HCEC 1CT (cell line): Measurements from ENCODE around the gene IFT74.

Experiments used
- DNase-seq: peaks from one replicate; pipeline ENCODE4 v3.0.0-alpha.2; 2017

IFT74 gene

GRCh38 chr9:26975728-26976707 is 19.8 kb downstream of the IFT74 start:
- peak; percentile 36 for DNase-seq

GRCh38 chr9:26983340-26983739 is 27.1 kb downstream of the IFT74 start:
- DNase-seq: no peak

- no peak for DNase-seq
Measured at GRCh38 chr9:26995810-26996209, 39.6 kb downstream of the IFT74 start.

GRCh38 chr9:27003426-27004077 is 47.3 kb downstream of the IFT74 start:
- no peak for DNase-seq

GRCh38 chr9:27005491-27005890 is 49.3 kb downstream of the IFT74 start, which contains the start of gene LRRC19:
LRRC19 (minus strand) TSS chr9:27005672; CDS start chr9:26999694, 5,978 bp downstream.
- no peak for DNase-seq

- peak; percentile 30 for DNase-seq
Measured at GRCh38 chr9:27019589-27019988, 63.4 kb downstream of the IFT74 start.

GRCh38 chr9:27022920-27023319 is 66.7 kb downstream of the IFT74 start:
- DNase-seq: no peak

GRCh38 chr9:27029186-27029585 is 73.0 kb downstream of the IFT74 start:
- DNase-seq: no peak

- peak; percentile 56 for DNase-seq
Measured at GRCh38 chr9:27033815-27034403, 77.7 kb downstream of the IFT74 start.

GRCh38 chr9:27037499-27037898 is 81.3 kb downstream of the IFT74 start:
- no peak for DNase-seq

GRCh38 chr9:27041746-27042145 is 85.5 kb downstream of the IFT74 start:
- no peak for DNase-seq

- DNase-seq: no peak
Measured at GRCh38 chr9:27042476-27042875, 86.3 kb downstream of the IFT74 start.

- DNase-seq: no peak
Measured at GRCh38 chr9:27043176-27043575, 87.0 kb downstream of the IFT74 start.

- DNase-seq: no peak
Measured at GRCh38 chr9:27047136-27047535, 90.9 kb downstream of the IFT74 start.

- DNase-seq: no peak
Measured at GRCh38 chr9:27053369-27054022, 97.3 kb downstream of the IFT74 start.

GRCh38 chr9:27054125-27054524 is 97.9 kb downstream of the IFT74 start:
- DNase-seq: no peak

GRCh38 chr9:27054841-27055240 is 98.6 kb downstream of the IFT74 start:
- DNase-seq: no peak

GRCh38 chr9:27059412-27059811 is 103.2 kb downstream of the IFT74 start:
- no peak for DNase-seq

- no peak for DNase-seq
Measured at GRCh38 chr9:27059907-27060306, 103.7 kb downstream of the IFT74 start.

GRCh38 chr9:27065288-27065687 is 109.1 kb downstream of the IFT74 start:
- DNase-seq: no peak

- DNase-seq: no peak
Measured at GRCh38 chr9:27073841-27074728, 117.9 kb downstream of the IFT74 start.

GRCh38 chr9:27078685-27079084 is 122.5 kb downstream of the IFT74 start:
- DNase-seq: no peak
